Gastrocnemius medialis (tissue), 4 donors: ENCODE results near the gene CACNG7.

Source experiments
- POLR2A ChIP-seq, 2 donors: fragments of 450-650 bp; IDR thresholded peaks; one replicate each; pipeline ENCODE4 v1.6.1; 2017; ENCODE audit warnings: antibody characterized with exemption in 2 of 2, mild to moderate bottlenecking in 2 of 2, moderate library complexity in 2 of 2
- TF ChIP-seq, protein P1 (sequence below), 5 experiments: fragments of 450-650 bp in 3 of 5; fragments of 200-600 bp in 2 of 5; sonication (generic) in 2 of 5; IDR thresholded peaks in 4 of 5; conservative IDR thresholded peaks in 1 of 5; 1 replicate in 4 of 5; 2 replicates in 1 of 5; pipeline ENCODE4 v1.5.1; 2016 to 2019; ENCODE audit warnings: antibody characterized with exemption in 5 of 5, mild to moderate bottlenecking in 3 of 5, moderate library complexity in 3 of 5

- TF ChIP-seq, protein P1, sequence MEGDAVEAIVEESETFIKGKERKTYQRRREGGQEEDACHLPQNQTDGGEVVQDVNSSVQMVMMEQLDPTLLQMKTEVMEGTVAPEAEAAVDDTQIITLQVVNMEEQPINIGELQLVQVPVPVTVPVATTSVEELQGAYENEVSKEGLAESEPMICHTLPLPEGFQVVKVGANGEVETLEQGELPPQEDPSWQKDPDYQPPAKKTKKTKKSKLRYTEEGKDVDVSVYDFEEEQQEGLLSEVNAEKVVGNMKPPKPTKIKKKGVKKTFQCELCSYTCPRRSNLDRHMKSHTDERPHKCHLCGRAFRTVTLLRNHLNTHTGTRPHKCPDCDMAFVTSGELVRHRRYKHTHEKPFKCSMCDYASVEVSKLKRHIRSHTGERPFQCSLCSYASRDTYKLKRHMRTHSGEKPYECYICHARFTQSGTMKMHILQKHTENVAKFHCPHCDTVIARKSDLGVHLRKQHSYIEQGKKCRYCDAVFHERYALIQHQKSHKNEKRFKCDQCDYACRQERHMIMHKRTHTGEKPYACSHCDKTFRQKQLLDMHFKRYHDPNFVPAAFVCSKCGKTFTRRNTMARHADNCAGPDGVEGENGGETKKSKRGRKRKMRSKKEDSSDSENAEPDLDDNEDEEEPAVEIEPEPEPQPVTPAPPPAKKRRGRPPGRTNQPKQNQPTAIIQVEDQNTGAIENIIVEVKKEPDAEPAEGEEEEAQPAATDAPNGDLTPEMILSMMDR (IDR thresholded peaks at IDR 0.05 in 4 of 5, conservative IDR thresholded peaks at IDR 0.05 in 1 of 5) = no peak
- no peak for TF ChIP-seq POLR2A (IDR thresholded peaks at IDR 0.05)
Observed at GRCh38 chr19:53917356-53917755, 8.3 kb downstream of the CACNG7 start.
